Hematopoietic multipotent progenitor cell (in vitro differentiated cells): ENCODE results near the gene DENND11. TPM values are rescaled to one million over a fixed set of nuclear protein-coding genes. Genes with fewer than 3 reads are reported as not detected.

Source experiments
- small RNA-seq: library from RNA; depleted of rRNA; stranded (forward); fragments of <200 nt; gene quantifications from one replicate; pipeline ENCODE3, GENCODE V24; 2012
- total RNA-seq: library from RNA; depleted of rRNA; stranded (reverse); fragments of >200 nt; gene quantifications from one replicate; pipeline ENCODE4 v1.2.3, GENCODE V29; 2012

DENND11 gene
- total RNA-seq, 1 donor: 45.8 TPM

Small RNAs within 50 kb of the gene (small RNA-seq; reads per million reads assigned to genes)
- gene RNU1-82P: not detected

Other genes with a start within 250 kb of the DENND11 start
- 19.7 TPM for gene AGK, start 150.8 kb downstream of the DENND11 start, total RNA-seq
- not detected for gene WEE2, start 6.2 kb upstream of the DENND11 start, total RNA-seq
- 32.9 TPM for gene SSBP1, start 36.2 kb upstream of the DENND11 start, total RNA-seq
- gene TAS2R3, start 61.9 kb upstream of the DENND11 start, total RNA-seq: 1.1 TPM
- 0.81 TPM for gene TAS2R4, start 74.5 kb upstream of the DENND11 start, total RNA-seq
- 1.9 TPM for gene TAS2R5, start 88.1 kb upstream of the DENND11 start, total RNA-seq
- not detected for gene PRSS37, start 139.3 kb upstream of the DENND11 start, total RNA-seq
- not detected for gene OR9A4, start 214.2 kb upstream of the DENND11 start, total RNA-seq
- gene CLEC5A, start 244.8 kb upstream of the DENND11 start, total RNA-seq: under 0.01 TPM